ENCODE results near the gene FHIP2A. TPM values are rescaled to one million over a fixed set of nuclear protein-coding genes. Genes with fewer than 3 reads are reported as not detected.
A peak's percentile ranks its signal among the peaks of the same experiment; 100 is the strongest.
"Not testable (repeated sequence)": the region's sequence is repeated elsewhere in the genome, so short reads cannot be mapped to it uniquely, and the experiment has no call there.

Gene FHIP2A
- total and polyA plus RNA-seq, 2 of the 4 experiments (the other 2 are of a cell fraction), result 10.7 to 16.5 TPM

GRCh38 chr10:114857288-114857565 lies 35.6 kb downstream of the FHIP2A start:
- in situ Hi-C loops (cut with MboI; ENCODE audit: low sequenced_read_pairs); H4K20me1 ChIP-seq (ENCODE audit: insufficient read depth, low read length); dilution Hi-C loops (cut with HindIII; ENCODE audit: low sequenced_read_pairs, unreplicated experiment); BruUV-seq (replicated peaks); H2AK9ac ChIP-seq (replicated peaks; ENCODE audit: low read depth, low read length, poor library complexity); H3K18ac ChIP-seq (ENCODE audit: low read depth, low read length); DNase-seq; H3K4me3 ChIP-seq (ENCODE audit: insufficient read depth, low read depth, low read length); H3K9me3 ChIP-seq (ENCODE audit: control insufficient read depth, insufficient read depth, low read length); H3K27me3 ChIP-seq (ENCODE audit: control insufficient read depth, insufficient read depth, low read length); ATAC-seq (ENCODE audit: low read depth); H3K4me2 ChIP-seq (ENCODE audit: low read depth, low read length); H2AFZ ChIP-seq (replicated peaks; ENCODE audit: low read length, poor library complexity); H3K9me1 ChIP-seq (ENCODE audit: insufficient read depth, low read length); H3K14ac ChIP-seq (replicated peaks; ENCODE audit: low read depth, low read length); H3K9ac ChIP-seq (ENCODE audit: low read depth, low read length): not testable (repeated sequence)
- Histone ChIP-seq H3K27ac (ENCODE audit: insufficient read depth, low read length) (peak overlapping the region; percentile 96), H2BK20ac (ENCODE audit: low read depth, low read length) (peak overlapping the region; percentile 82), H3K4me1 (ENCODE audit: control insufficient read depth, insufficient read depth, low read length) (peaks cover 14% of the 10 kb centered on the region), H2BK5ac (ENCODE audit: low read depth, low read length, poor library complexity, severe bottlenecking) (peak overlapping the region; percentile 99), H4K91ac (ENCODE audit: insufficient read depth, low read depth, low read length) (peak overlapping the region; percentile 94), H2BK15ac (ENCODE audit: low read depth, low read length) (0 out of 3 replicates have a peak overlapping the region, but pooled peaks have one; percentile 71), H2AK5ac (ENCODE audit: low read depth, low read length) (peak overlapping the region; percentile 39; the same call in 1 of the 2 replicates), H3K56ac (ENCODE audit: extremely low read depth, insufficient read depth, low read length) (peak overlapping the region; percentile 88; the same call in 1 of the 2 replicates), H3K36me3 (ENCODE audit: control insufficient read depth, insufficient read depth, low read length) (peaks cover 23% of the 10 kb centered on the region), H4K8ac (ENCODE audit: low read depth in 2 of 2, low read length in 2 of 2) (peak overlapping the region; percentile 74 to 98; a peak in 3 of 4 replicates), H2BK120ac (ENCODE audit: low read depth, low read length) (peak overlapping the region; percentile 90), H3K4ac (ENCODE audit: low read depth, low read length) (peak overlapping the region; percentile 97; the same call in 1 of the 2 replicates), H3K79me1 (ENCODE audit: low read depth in 1 of 2, low read length in 2 of 2) (peaks cover 29 to 33% of the 10 kb centered on the region in 2 experiments), H3K23ac (ENCODE audit: low read depth, low read length) (peak overlapping the region; percentile 96; the same call in 1 of the 2 replicates), H4K5ac (ENCODE audit: low read depth, low read length) (peak overlapping the region; percentile 97; the same call in 1 of the 2 replicates)
- intact Hi-C loops (cut with micrococcal nuclease), result loop anchor here (2.0 kb wide), 1 partner anchor 32 kb away; no protein-coding TSS in a partner anchor
- no CpG with 5 or more reads among the region's 8 CpGs for WGBS, 2 experiments (ENCODE audit: extremely low coverage in 2 of 2, insufficient read length in 1 of 2)
- POLR2A ChIA-PET (ENCODE audit: unreplicated experiment), result interaction anchor here (0.6 kb wide), 1 partner anchor 1008 kb away, joined by 6 read pairs; no protein-coding TSS in a partner anchor
- CTCF ChIA-PET, result interaction anchor here (0.6 to 1.3 kb wide), 2 partner anchors 22 to 196 kb away, joined by 4 read pairs; no protein-coding TSS in a partner anchor

Measured in IMR-90 (cell line).